AG20443 (cell line): ENCODE results near the gene STAM.
"Not testable (repeated sequence)": the region's sequence is repeated elsewhere in the genome, so short reads cannot be mapped to it uniquely, and the experiment has no call there.

Source experiments
- DNase-seq: peaks from one replicate; pipeline ENCODE4 v3.0.0; 2012; ENCODE audit warnings: low spot score, mixed read lengths

The STAM gene

DNA sequence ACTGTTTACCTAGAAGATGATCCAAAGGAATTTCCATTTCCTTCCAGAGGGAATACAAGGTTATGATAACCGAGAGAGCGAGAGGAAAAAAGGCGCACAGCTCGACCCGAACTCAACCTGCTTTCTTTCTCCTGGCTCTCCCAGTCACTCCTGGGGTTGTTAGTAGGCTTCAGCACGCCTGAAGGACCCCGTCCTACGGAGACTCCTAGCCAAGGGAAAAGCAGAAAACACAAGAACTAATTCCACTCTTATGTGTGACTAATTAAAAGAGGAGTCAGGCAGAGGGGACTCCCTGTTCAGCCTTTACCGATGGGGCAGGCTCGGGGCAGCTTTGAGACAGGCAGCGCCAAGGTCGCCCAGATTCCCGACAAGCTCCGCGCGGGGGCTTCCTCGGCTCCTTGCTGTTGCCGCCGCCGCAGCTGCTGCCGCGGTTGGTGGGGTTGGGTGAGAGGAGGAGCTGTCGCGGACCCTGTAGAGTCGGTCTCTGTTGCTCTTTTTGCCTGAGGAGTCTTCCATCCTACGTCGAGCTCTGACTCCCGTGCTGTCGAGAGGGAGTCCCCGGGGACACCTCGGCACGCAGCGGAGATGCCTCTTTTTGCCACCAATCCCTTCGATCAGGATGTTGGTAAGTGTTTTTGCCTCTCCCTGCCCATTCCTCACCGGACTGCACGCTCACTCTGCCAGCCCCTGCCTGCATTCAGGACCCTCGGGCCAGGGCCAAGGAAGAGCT, at the start of gene STAM:
STAM (plus strand) TSS at position 397 of the 730 bp plus-strand sequence; CDS start at position 586, 189 bp downstream.
- peak; percentile 93 for DNase-seq

GRCh38 chr10:17597386-17597785, 46.6 kb upstream of the STAM start:
- DNase-seq = no peak

- DNase-seq = no peak
Observed at GRCh38 chr10:17599089-17599488, 44.9 kb upstream of the STAM start.

DNA sequence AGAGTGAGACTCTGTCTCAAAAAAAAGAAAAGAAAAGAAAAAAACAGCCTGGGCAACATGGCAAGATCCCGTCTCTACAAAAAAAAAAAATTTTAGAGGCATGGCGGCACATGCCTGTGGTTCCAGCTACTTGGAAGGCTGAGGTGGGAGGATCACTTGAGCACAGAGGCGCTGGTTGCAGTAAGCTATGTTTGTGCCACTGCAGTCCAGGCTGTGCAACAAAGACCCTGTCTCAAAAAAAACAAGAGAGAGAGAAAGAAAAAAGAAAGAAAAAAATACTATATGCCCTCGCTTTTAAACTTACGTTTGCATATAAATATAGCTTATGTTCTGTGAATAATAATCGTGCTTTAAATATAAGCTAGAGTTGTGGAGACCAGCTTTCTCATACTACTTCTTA, 38.0 kb upstream of the STAM start:
- DNase-seq = no peak

DNA sequence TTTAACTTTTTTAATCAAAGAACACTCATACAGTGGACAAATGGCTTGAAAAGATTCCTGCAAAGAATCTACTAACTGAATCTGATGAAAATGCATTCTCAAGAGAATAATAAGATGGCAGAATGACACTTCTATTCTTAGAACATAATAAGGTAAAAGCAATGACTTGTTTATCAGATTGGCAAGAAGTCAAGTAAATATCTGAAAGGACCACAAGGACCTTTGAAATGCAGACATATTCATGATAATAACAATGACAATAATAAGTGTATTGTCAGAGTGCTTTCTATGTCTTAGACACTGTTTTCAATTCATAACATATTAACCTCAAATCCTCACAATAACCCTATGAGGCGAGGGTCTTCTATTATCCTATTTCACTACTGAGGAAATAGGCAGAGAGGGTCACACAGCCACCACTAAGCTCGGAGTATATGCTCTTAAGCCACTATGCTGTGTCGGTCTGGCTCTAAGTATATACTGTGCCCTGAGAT, 37.4 kb upstream of the STAM start:
- no peak for DNase-seq

GRCh38 chr10:17607060-17607459, 36.9 kb upstream of the STAM start:
- no peak for DNase-seq

DNA sequence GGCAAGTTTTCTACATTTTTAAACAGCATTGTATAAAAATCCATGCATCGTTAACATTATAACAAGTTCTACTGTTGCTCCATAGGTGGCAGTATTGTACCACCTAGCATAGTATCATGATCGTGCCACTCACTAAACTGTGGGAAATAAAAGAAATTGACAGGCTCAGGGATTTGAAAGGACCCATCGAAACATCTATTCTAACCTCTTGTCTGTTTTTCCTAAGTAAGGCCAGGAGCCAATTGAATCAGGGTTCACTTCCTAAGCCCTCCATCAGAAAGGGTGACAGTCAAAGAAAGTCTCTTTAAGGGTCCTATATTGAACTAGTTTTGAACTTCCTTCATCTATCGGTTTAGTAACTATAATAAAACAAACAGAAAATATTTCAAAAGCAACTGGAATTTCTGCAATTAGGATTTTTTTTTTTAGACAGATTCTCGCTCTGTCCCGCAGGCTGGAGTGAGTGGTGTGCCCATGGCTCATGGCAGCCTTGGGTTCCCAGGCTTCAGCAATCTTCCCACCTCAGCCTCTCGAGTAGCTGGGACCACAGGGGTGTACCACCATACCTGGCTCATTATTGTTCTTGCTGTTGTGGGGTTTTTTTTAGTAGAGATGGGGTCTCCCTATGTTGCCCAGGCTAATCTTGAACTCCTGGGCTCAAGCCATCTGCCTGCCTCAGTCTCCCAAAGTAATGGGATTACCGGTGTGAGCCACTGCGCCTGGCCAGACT, 36.2 kb upstream of the STAM start:
- peak; percentile 58 for DNase-seq

DNA sequence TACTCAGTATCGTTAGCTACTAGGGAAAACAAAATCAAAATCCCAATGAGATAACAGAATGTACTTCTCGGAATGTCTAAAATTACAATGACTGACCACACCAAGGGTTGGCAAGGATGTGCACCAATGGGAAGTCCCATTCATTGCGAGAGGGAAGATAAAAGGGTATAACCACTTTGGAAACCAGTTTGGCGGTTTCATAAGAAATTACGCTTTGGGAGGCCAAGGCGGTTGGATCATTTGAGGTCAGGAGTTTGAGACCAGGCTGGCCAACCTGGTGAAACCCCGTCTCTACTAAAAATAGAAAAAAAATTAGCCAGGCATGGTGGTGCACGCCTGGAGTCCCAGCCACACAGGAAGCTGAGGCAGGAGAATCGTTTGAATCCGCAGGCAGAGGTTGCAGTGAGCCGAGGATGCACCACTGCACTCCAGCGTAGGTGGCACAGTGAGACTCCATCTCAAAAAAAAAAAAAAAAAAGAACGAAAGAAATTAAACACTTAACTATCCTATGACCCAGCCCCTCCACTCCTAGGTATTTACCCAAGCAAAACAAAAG, 34.4 kb upstream of the STAM start:
- DNase-seq = no peak

DNA sequence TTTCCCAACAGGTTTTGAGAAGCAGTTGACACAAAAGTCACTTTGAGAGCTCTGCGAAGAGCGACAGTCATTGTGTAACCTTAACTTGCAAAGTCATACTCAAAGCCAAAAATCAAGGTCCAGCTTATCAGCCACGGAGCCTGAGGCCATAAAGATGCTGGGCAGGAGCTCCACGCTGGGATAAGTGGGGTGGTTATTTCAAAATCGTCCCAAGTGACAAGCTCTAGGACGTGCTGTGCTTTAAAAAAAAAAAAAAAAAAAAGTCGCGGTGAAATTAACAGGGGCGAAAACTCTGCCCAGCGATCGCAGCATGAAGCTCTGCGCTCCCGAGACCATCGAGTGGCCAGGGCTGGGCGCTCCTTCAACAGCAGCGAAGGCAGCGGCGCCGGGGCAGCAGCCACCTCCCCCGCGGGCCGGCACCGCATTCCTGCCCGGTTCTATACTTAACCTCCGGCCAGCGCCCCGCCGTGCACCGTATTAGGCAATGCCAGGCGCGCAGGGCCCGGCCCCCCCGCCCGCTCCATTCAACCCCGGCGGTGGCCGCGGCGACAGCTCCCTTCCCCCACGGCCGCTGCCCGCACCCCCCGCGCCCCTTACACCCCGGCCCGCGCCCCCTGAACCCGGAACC, 27.4 kb upstream of the STAM start:
- peak; percentile 91 for DNase-seq

GRCh38 chr10:17617031-17617911, 26.7 kb upstream of the STAM start, which contains the start of gene HACD1:
Gene HACD1, minus strand, starts transcription at chr10:17617374. Its CDS starts 35 bp downstream, at chr10:17617339.
- DNase-seq = peak; percentile 90

GRCh38 chr10:17622061-17622460, 21.9 kb upstream of the STAM start:
- DNase-seq = no peak

DNA sequence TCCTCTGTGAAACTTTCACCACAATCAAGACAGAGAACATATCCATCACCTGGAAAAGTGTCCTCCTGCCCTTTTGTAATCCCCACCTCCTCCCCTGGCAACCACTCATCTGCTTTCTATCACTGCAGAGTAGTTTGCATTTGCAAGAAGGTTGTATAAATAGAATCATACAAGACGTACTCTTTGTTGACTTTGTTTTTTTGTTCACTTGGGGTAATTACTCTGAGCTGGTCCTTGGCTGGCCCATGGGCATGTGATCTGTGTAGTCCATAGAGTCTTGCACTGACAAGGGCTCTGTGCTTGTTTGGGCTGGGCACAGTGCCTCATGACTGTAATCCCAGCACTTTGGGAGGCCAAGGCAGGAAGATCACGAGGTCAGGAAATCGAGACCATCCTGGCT, 19.0 kb upstream of the STAM start:
- DNase-seq = no peak

DNA sequence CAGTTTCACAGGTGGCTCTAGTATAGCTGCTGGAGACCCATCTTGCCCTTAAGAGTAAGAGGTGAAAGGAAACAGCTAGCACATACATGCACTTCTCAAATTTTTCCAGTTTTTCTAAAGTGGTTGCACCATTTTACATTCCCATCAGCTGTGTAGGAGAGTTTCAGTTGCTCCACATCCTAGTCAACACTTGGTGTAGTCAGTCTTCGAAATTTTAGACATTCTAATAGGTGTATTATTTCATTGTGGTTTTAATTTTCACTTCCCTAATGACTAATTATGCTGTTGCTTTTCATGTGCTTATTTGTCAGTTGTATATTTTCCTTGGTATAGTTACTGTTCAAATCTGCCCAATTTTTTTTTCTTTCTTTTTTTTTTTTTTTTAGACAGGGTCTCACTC, 17.3 kb upstream of the STAM start:
- DNase-seq = no peak

- not testable (repeated sequence) for DNase-seq
Observed at GRCh38 chr10:17632590-17632989, 11.4 kb upstream of the STAM start.

DNA sequence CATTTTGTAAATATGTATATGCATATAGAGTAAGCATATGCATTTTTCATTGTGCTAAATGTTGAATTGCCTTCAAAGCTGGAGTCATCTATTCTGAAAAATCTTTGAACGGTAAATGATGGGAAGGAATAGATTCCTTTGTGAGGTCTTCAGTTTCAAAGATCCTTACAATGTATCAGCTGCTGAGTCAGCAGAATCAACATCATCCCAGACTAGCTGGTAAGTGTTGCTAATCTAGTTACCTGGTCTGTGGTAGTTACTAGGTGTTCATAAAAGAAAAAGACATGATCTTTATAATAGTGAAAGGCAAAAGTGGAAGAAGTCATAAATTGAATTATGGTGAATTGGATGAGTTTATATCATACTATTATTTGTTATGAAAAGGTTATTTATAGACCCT, 10.6 kb upstream of the STAM start:
- no peak for DNase-seq

GRCh38 chr10:17637869-17638268, 6.1 kb upstream of the STAM start:
- DNase-seq = no peak

DNA sequence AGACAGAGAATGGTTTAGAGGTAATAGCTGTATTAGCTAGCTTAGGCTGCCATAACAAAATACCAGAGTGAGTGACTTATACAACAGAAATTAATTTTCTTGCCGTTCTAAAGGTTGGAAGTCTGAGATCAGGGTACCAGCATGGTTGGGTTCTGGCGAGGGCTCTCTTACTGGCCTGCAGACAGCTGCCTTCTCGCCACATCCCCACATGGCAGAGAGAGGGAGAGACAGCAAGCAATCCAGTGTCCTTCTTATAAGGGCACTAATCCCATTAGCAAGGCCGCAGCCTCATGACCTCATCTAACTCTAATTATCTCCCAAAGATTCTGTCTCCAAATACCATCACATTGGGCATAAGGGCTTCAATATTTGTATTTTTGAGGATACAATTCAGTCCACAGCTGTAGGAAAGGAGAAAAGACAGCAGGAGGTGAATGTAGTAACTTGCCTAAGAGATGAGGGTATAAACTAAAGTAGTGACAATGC, 3.6 kb upstream of the STAM start:
- no peak for DNase-seq

DNA sequence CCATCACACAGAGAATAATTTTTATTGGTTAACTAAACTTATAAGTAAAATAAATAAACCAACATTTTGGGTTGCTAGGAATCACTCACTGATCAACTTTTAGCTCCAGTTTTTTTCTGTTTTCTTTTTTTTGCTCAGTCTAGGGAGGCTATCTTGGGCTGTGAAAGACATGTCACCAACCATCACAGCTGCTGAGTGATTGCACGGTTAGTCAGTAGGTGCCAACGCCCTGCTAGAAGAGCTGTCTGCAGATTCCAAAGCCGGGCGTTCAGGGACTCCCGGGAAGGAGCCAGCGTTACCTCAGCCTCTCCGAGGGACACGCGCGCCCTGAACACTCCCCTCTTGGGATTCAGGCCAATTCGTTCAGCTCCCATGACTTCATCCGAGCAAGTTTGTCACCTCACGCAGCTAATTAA, 604 bp upstream of the STAM start:
- DNase-seq = peak; percentile 89

GRCh38 chr10:17644485-17644943, 563 bp downstream of the STAM start:
- peak; percentile 38 for DNase-seq

GRCh38 chr10:17645621-17646345, 1.8 kb downstream of the STAM start:
- DNase-seq = no peak
